HEK293 (cell line): ENCODE data around the gene RRP8.

Source experiments
- CTCF ChIP-seq: fragments of 450-650 bp; formaldehyde crosslinking; IDR thresholded peaks from 2 replicates; pipeline ENCODE4 v1.5.1; 2016; ENCODE audit warnings: missing biosample characterization, missing genetic modification characterization
- PRDM10 ChIP-seq: fragments of 450-650 bp; formaldehyde crosslinking; IDR thresholded peaks from 2 replicates; pipeline ENCODE4 v1.5.1; 2016; ENCODE audit warnings: missing biosample characterization, missing genetic modification characterization
- RBAK ChIP-seq: fragments of 450-650 bp; formaldehyde crosslinking; IDR thresholded peaks from 2 replicates; pipeline ENCODE4 v1.5.1; 2016; ENCODE audit warnings: missing biosample characterization, missing genetic modification characterization
- TCF7L2 ChIP-seq: IDR thresholded peaks from 2 replicates; pipeline ENCODE4 v1.6.1; 2011; ENCODE audit warnings: low read depth, mild to moderate bottlenecking, inconsistent platforms, low read length, moderate library complexity, borderline replicate concordance
- ZNF133 ChIP-seq: fragments of 450-650 bp; formaldehyde crosslinking; IDR thresholded peaks from 2 replicates; pipeline ENCODE4 v1.5.1; 2016; ENCODE audit warnings: missing biosample characterization, missing genetic modification characterization
- ZNF274 ChIP-seq, 2 experiments: fragments of 200-500 bp in 1 of 2; fragments of 450-650 bp in 1 of 2; sonication (Bioruptor generic) in 1 of 2; formaldehyde crosslinking in 1 of 2; IDR thresholded peaks; 2 replicates each; pipeline versions ENCODE4 v1.5.1 to v1.6.1; 2014 to 2016; ENCODE audit warnings: borderline replicate concordance in 1 of 2, inconsistent platforms in 1 of 2, low read length in 1 of 2, missing biosample characterization in 1 of 2, missing genetic modification characterization in 1 of 2
- ZNF394 ChIP-seq: fragments of 450-650 bp; formaldehyde crosslinking; IDR thresholded peaks from 2 replicates; pipeline ENCODE4 v1.5.1; 2016; ENCODE audit warnings: missing biosample characterization, missing genetic modification characterization, mild to moderate bottlenecking, moderate library complexity, borderline replicate concordance

GRCh38 chr11:6557063-6557462, 46.4 kb downstream of the RRP8 start:
- TF ChIP-seq TCF7L2 (no peak), CTCF (tag by site-specific recombination) (no peak), ZNF394 (tag by site-specific recombination) (no peak), ZNF133 (tag by site-specific recombination) (no peak), PRDM10 (tag by site-specific recombination) (no peak), ZNF274 (IDR thresholded peaks at IDR 0.05; ENCODE audit: low read length) (no peak), ZNF274 (tag by site-specific recombination; IDR thresholded peaks at IDR 0.05; ENCODE audit: borderline replicate concordance) (no peak), RBAK (tag by site-specific recombination) (no peak)
